Epithelial cell of proximal tubule (primary cell): ENCODE data around the gene GPX5. TPM values are rescaled to one million over a fixed set of nuclear protein-coding genes. Genes with fewer than 3 reads are reported as not detected.
"Not testable (repeated sequence)": the region's sequence is repeated elsewhere in the genome, so short reads cannot be mapped to it uniquely, and the experiment has no call there.

Experiments
- DNase-seq: peaks from one replicate; pipeline ENCODE4 v3.0.0-alpha.2; 2011; ENCODE audit warnings: low read depth
- H3K4me3 ChIP-seq: 2 replicates; pipeline ENCODE4 v1.5.1; 2011; ENCODE audit warnings: low read depth, mild to moderate bottlenecking, low read length
- total RNA-seq: library from RNA; depleted of rRNA; stranded (reverse); fragments of >200 nt; gene quantifications from 2 replicates; pipeline ENCODE4 v1.2.3, GENCODE V29; 2015
- TF ChIP-seq, protein P1 (sequence below): conservative IDR thresholded peaks from 2 replicates; pipeline ENCODE4 v1.5.1; 2012; ENCODE audit warnings: low read depth, mild to moderate bottlenecking, low read length

The GPX5 gene
- total RNA-seq, 1 donor from 2014 or later: not detected

DNA sequence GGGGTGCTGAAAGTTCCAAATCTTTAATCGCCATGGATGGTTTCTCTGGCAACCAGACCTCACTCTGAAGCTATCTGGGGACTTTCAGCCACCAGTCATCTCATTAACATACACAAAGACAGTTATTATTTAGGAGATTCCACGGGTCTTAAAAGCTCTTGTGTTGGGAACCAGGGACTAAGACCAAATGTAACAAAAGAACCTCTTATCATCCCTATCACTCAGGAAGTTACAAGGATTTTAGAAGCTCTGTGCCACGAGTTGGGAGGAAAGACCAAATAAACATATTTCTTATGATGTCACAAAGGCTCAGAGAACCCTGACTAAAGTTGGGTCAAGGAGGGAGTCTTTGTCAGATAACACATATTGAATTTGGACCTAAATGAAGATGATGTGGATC lies 27.8 kb upstream of the GPX5 start:
- no peak for DNase-seq
- TF ChIP-seq, protein P1, sequence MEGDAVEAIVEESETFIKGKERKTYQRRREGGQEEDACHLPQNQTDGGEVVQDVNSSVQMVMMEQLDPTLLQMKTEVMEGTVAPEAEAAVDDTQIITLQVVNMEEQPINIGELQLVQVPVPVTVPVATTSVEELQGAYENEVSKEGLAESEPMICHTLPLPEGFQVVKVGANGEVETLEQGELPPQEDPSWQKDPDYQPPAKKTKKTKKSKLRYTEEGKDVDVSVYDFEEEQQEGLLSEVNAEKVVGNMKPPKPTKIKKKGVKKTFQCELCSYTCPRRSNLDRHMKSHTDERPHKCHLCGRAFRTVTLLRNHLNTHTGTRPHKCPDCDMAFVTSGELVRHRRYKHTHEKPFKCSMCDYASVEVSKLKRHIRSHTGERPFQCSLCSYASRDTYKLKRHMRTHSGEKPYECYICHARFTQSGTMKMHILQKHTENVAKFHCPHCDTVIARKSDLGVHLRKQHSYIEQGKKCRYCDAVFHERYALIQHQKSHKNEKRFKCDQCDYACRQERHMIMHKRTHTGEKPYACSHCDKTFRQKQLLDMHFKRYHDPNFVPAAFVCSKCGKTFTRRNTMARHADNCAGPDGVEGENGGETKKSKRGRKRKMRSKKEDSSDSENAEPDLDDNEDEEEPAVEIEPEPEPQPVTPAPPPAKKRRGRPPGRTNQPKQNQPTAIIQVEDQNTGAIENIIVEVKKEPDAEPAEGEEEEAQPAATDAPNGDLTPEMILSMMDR: no peak
- no peak overlapping the region for H3K4me3 ChIP-seq

DNA sequence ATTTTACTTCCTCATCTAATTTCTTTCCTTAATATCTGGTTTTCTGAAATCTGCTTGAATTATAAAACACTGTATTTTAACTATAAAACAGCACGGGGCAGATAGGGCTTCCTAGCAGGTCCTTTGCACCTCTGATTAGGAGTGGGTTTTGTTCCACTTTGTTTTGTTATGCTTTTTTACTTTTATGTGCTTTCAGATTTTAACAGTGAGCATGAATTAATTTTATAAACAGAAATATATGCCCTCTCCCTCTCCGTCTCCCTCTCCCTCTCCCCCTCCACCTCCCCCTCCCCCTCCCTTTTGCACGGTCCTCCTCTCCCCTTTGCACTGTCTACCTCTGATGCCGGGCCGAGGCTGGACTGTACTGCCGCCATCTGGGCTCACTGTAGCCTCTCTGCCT lies 24.4 kb upstream of the GPX5 start:
- no peak for DNase-seq
- TF ChIP-seq, protein P1: no peak
- H3K4me3 ChIP-seq: no peak overlapping the region

DNA sequence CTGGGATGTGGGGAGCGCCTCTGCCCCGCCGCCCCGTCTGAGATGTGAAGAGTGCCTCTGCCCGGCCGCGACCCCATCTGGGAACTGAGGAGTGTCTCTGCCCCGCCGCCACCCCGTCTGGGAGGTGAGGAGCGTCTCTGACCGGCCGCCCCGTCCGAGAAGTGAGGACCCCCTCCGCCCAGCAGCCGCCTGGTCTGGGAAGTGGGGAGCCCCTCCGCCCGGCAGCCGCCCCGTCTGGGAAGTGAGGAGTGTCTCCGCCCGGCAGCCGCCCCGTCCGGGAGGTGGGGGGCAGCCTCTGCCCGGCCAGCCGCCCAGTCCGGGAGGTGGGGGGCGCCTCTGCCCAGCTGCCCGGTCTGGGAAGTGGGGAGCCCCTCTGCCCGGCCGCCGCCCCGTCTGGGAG lies 23.5 kb upstream of the GPX5 start:
- not testable (repeated sequence) for H3K4me3 ChIP-seq, DNase-seq

DNA sequence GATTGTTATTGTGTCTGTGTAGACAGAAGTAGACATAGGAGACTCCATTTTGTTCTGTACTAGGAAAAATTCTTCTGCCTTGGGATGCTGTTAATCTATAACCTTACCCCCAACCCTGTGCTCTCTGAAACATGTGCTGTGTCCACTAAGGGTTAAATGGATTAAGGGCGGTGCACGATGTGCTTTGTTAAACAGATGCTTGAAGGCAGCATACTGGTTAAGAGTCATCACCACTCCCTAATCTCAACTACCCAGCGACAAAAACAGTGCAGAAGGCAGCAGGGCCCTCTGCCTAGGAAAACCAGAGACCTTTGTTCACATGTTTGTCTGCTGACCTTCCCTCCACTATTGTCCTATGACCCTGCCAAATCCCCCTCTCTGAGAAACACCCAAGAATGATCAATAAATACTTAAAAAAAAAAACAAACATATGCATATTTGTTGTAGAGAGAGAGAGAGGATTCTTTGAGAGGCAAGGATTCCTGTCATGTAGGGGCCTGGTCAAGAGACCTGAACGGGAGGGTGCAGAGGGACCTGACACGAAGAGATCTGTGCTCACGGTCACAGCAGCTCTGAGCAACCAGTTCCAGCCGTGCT lies 22.9 kb upstream of the GPX5 start:
- H3K4me3 ChIP-seq, DNase-seq: not testable (repeated sequence)

DNA sequence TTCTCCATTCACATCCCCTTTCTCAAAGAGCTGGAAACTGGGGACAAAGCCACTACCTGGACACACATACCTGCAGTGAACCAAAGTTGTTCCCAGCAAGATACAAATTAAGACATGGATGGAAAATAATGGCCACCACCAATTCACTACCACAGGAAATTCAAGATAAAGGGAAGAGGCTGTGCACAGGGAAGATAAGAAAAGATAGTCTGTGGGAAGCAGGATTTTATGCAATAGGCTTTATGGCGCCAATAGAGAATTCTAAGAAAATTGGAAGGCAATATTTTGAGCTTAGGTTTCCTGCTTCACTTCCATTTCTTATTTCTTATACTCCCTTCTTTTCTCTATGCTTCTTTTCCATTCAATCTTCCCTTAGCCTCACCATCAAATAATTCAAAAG lies 19.9 kb upstream of the GPX5 start:
- DNase-seq: no peak
- TF ChIP-seq, protein P1: no peak
- H3K4me3 ChIP-seq: no peak overlapping the region

DNA sequence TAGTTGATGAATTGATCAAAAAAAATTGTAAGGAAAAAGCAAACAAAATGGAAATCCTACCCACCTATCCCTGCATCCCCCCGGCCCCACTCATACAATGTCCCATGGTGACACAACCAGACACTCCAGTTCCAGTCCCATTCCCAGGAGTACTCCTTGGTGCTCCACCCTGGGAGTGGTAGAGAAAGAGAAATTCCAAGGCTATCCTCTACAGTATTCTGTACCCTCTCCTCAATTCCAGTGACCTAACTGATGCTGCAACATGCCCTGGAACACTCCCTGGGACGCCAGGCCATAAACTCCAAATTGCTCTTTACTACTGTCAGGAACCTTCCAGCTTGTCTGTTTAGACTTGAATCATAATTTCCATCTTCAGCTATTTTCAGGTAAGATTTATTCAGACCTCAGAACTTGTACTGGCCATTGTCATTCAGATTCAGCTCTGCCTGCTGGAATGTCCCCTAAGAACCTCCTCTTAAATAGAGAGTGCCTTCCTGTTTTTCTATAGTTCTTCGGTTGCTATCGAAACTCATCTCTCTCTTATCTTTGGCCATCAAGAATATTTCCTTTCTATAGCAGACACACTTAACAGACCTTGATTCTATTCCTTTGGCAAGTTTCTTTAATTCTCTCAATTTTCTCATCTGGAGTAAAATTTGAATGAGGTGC lies 18.7 kb upstream of the GPX5 start:
- no peak for DNase-seq
- TF ChIP-seq, protein P1: no peak
- no peak overlapping the region for H3K4me3 ChIP-seq

DNA sequence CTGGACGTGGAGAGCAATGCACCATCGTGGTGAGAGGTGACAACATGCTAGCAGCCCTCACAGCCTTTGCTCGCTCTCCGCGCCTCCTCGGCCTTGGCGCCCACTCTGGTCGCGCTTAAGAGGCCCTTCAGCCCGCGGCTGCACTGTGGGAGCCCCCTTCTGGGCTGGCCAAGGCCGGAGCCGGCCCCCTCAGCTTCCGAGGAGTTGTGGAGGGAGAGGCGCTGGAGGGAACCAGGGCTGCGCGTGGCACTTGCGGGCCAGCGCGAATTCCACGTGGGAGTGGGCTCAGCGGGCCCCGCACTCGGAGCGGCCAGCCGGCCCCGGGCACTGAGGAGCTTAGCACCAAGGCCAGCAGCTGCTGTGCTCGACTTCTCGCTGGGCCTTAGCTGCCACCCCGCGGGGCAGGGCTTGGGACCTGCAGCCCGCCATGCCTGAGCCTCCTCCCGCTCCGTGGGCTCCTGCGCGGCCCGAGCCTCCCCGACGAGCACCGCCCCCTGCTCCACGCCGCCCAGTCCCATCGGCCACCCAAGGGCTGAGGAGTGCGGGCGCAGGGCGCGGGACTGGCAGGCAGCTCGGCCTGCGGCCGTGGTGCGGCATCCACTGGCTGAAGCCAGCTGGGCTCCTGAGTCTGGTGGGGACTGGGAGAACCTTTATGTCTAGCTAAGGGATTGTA lies 13.9 kb upstream of the GPX5 start:
- no peak overlapping the region for H3K4me3 ChIP-seq
- DNase-seq: no peak
- TF ChIP-seq, protein P1: no peak

DNA sequence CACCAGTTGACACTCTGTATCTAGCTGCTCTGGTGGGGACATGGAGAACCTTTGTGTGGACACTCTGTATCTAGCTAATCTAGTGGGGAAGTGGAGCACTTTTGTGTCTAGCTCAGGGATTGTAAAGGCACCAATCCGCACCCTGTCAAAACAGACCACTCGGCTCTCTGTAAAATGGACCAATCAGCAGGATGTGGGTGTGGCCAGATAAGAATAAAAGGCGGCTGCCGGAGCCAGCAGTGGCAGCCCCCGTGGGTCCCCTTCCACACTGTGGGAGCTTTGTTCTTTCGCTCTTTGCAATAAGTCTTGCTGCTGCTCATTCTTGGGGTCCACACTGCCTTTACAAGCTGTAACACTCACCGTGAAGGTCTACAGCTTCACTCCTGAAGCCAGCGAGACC lies 13.3 kb upstream of the GPX5 start:
- not testable (repeated sequence) for DNase-seq, H3K4me3 ChIP-seq
